HG02759 (cell line): ENCODE data around the gene NECTIN2.

Experiments used
- ATAC-seq: cut with Tn5 transposase; IDR thresholded peaks from one replicate; pipeline ENCODE4 v1.9.1; 2021; ENCODE audit warnings: mild to moderate bottlenecking, moderate library complexity; ENCODE audit not compliant: unreplicated experiment

NECTIN2 gene

DNA sequence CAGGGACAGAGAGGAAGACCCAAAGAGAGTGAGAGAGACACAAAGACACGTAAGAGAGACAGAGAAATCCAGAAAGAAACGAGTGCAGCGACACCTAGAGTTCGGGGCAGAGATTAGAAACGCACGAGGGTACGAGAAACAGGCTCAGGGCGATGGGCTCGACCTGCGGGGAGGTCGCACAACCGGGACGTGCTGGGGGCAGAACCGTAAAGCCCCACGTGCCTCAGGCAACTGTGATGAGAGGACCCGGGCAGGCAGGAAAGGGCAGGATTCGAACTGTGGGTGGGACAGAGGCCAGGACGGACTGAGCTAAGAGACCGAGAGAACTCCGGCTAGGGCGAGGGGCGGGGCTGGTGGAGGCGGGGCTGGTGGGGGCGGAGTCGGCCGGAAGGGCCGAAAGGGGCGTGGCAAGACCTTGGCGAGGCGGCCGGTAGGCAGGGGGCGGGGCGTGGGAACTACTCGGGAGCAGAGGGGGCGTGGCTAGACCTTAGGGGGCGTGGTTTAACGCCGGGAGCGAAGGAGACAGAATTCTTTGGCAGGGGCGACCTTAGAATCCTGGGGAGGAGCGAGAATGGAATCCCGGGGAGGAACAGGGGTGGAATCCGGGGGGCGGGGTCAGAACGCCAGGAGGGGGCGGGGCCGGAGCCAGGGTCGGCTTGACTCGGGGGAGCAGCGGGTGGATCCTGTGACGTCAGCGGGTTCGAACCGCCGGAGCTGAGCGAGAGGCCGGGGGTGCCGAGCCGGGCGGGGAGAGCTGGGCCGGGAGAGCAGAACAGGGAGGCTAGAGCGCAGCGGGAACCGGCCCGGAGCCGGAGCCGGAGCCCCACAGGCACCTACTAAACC, at the start of gene NECTIN2:
Gene NECTIN2 (plus strand): TSS at position 686 of the 843 bp plus-strand sequence. CDS start 229 bp downstream, outside the sequence.
- peak; percentile 41 for ATAC-seq

DNA sequence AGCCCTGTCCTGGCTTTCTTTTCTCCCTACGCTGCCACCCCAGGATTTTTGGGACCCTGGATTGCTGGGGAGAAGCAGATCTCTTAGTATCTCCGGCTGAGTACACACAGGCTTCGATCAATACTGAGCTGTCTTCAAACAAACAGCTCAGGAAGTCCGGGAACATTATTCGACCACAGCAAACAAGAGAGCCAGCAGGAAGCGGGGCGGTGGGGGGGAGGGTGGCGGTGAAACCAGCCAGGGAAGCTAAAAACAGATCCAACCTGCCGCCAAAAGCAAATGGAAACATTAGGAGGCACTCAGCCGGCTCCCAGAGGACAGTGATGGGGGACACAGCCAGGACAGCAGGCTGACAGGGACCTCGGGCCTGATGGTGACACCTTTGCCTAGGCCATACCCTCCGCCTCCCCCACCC, 49.4 kb upstream of the NECTIN2 start:
- ATAC-seq: no peak

DNA sequence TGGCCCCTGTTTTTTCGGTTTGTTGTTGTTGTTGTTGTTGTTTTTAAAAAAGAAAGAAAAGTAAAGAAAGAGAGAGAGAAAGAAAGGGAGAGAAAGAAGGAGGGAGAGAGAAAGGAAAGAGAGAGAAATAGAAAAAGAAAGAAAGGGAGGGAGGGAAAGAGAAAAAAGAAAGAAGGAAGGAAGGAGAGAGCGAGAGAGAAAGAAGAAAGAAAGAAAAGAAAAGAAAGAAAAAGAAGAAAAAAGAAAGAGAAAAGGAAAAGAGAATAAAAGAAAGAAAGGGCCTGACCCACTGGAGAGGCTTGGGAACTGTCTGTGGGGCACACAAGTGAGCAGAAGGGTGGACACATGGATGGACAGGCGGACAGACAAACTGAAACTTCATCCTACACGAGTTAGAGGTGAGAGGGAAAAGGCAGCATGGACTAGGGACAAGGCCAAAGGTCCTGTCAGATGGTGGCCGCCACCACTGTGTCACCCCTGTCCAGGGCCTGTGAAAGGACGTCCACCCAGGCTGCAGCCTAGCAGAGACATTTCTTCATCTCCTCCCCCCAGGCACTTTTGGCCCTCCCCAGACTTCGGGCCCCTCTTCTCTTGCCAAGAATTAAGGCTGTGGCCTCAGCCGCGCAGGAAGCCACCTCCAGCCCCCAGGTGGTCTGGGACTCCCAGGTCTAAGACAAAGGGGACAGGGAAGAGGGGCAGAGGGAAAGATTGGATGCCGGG, 46.3 kb upstream of the NECTIN2 start:
- no peak for ATAC-seq

DNA sequence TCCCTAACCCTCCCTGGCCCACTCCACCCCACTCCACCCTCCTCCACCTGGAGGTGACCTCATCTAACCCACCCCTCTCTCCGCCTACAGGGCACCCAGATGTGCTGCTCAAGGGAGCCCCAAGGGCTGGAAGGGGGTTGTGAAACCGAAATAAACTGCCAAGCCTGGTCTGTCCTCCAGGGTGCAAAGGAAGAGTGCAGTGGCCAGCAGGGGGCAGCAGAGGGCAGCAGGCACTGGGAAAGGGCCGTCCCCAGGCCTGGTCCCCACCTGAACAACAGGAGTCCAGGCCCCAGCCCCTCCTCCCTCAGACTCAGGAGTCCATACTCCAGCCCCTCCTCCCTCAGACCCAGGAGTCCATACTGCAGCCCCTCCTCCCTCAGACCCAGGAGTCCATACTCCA, 45.6 kb upstream of the NECTIN2 start:
- peak; percentile 64 for ATAC-seq

DNA sequence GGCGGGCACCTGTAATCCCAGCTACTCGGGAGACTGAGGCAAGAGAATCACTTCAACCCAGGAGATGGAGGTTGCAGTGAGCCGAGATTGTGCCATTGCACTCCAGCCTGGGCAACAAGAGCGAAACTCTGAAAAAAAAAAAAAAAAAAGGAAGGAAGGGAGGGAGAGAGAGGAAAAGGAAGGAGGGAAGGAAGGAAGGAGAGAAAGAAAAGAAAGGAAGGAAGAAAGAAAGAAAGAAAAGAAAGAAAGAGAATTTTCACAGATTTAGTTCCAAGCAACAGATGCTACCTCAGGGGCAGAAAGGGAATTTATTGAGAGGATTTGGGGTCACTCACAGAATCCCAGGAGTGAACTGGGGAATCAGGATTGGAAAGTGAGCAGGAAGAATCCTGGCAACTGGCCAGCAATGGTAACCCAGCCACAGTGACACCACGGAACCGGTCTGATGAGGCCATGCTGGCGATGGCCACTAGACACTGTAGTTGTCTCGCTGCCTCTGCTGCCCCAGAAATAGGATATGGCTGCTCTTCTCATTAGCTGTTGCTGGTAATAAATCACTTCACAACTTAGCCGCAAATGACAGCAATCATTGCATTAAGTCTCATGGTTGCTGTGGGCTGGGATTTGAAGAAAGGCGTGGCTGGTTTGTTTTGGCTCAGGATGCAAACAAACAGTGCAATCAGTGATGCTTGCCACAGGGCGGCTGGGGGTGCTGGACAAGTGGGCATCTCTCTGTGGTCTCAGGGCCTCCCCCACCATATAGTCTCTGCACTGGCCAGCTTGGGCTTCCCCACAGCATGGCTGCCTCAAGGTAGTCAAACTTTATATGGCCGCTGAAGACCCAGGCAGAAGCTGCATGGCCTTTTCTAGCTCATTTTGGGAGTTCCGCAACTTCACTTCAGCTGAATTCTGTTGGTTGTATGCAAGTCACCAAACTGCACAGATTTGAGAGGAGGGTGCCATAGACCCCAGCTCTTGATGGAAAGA, 42.4 kb upstream of the NECTIN2 start:
- no peak for ATAC-seq

DNA sequence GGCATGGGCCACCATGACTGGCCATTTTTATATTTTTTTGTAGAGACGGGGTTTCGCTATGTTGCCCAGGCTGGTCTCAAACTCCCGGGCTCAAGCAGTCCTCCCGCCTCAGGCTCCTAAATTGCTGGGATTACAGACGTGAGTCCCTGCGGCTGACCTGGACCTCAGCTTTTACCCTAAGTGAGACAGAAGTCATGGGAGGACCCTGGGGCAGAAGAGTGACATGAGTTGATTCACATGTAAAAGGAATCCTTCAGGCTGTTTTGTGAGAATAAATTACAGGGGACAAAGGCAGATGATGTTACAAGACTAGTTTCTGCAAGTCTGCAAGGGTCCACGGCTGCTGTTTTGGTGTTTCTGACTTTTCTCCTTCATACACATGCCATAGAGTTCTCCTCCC, 39.8 kb upstream of the NECTIN2 start:
- no peak for ATAC-seq

DNA sequence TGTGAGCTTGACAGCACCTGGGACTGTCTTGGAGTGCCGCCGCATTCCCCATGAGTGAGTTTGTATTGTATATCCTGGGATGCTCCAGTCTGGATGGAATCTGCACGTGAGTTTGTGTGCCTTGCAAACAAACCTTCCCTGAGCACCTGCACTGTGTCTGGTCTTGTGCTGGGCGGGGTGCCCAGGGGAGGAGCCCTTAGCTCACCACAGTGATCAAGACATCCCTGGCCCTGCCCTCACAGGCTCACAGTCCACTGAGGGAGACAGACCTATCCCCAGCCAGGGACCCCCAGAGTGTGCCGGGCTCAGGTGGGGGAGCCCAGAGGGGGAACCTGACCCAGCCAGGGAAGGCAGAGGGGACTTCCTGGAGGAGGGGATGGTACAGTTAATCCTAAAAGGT, 38.9 kb upstream of the NECTIN2 start:
- no peak for ATAC-seq

DNA sequence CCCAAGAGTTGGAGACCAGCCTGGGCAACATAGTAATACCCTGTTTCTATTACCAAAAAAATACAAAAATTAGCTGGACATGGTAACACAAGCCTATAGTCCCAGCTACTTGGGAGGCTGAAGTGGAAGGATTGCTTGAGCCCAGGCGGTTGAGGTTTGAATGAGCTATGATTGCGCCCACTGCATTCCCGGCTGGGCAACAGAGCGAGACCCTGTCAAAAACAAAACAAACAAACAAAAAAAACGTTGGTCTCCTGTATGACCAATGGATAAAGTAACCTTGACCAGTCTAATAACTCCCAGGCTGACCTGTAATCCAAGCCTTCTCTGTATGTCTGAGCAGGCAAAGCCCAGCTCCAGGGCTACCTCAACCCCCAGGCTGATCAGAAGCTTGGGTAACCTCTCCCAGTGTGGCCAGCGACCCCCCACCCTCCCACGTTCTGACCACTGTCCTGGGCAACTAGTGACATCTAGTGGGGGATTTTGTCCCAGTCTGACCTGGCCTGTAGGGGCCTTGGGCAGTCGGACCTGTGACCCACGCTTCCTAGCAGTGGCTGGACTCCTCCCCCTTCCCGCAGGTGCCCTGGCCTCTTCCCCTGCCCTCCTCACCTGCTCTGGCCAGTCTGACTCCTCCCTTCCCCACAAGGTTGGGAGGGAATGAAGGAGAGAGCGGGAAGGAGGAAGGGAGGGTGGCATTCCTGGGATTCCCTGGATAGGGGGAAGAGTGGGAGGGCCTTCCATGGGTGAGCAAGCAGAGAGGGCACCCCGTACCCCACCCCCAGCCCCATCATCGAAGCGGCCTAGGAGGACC, 38.2 kb upstream of the NECTIN2 start:
- ATAC-seq: no peak

DNA sequence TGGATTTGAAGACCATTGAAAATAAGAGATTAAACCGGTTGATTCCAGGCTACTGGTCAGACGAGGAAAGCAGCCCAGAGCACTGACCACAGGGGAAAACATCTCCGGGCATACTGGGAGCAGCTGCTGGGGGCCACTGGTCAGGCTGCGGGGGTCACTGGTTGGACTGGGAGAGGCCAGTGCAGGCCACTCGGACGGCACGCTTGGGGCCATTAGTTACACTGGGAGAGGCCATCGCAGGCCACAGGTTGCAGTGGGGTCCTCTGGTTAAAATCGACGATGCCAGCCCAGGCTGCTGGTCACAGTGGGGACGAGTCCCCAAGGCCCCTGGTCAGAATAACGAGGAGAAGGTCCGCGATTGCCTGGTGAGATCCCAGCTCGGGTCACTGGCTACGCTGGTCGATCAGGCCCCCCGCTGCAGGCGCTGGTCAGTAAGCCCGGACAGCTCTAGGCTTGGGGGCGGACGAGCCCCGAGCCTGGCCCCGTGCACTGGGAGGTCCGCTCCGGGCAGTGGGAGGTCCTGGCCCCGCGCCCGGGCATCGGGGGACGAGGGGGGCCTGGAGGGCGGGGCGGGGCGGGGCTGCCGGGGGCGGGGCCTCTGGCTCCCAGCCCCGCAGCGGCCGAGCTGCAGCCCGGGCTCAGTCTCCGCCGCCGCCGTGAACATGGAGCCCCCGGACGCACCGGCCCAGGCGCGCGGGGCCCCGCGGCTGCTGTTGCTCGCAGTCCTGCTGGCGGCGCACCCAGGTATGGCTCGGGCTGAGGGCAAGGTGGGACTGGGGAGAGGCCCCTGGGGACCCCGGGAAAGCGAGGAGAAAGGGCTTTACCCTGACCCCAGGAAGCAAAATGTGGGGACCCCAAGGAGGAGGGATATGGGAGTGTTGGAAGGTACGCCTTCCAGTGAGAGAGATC, 37.4 kb upstream of the NECTIN2 start, which contains the start of gene BCAM:
Gene BCAM (plus strand): TSS at position 641 of the 909 bp plus-strand sequence. CDS start 22 bp downstream, at position 663.
- no peak for ATAC-seq

DNA sequence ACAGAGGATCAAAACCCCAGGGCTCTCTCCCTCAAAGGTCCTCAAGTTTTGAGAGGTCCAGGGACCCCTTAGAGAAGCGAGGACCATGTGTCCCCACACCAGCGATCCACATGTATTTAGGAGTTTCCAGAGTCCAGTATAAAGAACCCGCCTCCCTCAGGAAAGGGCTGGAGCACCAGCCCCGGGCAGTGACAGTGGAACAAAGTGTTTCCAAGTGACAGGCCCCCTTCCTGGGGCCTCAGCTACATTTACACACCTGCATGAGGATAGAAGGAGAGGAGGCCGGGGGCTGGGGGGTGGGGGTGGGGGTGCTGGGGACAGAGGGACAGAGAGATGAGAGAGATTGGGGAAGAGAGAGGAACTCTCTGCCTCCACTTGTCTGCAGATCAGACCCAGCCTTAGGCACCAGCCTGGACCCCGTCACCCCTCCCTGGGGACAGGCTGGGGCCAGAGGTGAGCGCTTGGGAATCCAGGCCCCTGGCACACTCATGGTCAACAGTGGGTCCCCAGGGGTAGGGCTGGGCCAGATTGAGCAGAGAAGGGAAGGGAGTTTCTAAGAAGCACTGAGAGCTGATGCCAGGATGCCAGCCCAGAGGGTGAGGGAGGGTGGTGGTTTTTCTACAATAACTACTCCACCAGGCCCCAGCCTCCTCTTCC, 36.4 kb upstream of the NECTIN2 start:
- ATAC-seq: no peak

DNA sequence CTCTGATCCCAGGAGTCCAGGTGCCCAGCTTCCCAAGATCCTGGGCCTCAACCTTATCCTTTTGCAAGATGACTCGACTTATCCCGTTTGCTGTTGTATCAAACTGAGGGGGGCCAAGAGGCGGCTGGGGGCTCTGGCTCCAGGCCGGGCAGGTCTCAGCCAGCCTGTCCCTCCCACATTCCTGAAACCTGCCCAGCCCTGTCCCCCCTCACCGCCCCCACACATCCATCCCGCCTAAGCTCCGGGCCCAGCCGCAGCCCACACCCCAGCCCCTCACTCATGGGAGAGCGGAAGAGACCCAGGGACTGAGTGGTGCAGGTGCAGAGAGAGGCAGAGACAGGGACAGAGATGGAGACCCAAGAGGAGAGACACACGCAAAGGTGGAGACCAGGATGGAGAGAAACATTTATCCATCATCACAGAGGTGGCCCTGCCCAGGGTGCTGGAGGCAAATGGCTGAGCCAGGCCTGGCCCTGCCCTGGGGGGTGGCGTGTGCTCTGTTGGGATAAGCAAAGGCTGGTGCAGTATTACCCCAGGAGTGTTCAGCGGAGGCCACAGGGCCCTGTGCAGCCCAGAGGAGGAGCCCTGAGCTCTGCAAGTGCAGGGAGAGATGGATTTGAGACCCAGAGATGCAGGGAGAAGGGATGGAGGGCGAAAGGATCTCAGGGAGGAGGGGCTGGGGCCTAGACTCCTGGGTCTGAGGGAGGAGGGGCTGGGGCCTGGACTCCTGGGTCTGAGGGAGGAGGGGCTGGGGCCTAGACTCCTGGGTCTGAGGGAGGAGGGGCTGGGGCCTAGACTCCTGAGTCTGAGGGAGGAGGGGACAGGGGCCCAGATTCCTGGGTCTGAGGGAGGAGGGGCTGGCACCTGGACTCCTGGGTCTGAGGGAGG, 35.6 kb upstream of the NECTIN2 start:
- ATAC-seq: no peak

DNA sequence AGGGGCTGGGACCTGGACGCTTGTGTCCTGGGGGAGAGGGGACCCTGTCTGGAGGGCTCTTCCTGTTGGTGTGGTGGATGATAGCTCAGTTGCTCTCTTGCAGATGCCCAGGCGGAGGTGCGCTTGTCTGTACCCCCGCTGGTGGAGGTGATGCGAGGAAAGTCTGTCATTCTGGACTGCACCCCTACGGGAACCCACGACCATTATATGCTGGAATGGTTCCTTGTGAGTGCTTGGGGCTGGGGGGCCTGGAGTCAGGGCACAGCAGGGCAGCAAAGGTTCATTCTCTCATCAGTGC, 35.0 kb upstream of the NECTIN2 start:
- ATAC-seq: no peak

DNA sequence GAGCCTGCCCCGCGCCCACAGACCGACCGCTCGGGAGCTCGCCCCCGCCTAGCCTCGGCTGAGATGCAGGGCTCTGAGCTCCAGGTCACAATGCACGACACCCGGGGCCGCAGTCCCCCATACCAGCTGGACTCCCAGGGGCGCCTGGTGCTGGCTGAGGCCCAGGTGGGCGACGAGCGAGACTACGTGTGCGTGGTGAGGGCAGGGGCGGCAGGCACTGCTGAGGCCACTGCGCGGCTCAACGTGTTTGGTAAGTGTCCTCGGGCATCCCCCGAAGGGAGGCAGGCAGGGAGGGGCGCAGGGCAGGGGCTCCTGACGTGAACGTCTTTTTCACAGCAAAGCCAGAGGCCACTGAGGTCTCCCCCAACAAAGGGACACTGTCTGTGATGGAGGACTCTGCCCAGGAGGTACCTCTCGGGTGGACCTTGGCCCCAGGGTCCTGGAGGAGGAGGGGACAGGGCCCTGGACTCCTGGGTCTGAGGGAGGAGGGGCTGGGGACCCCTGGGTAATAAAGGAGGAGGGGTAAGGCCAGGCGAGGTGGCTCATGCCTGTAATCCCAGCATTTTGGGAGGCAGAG, 33.9 kb upstream of the NECTIN2 start:
- no peak for ATAC-seq

DNA sequence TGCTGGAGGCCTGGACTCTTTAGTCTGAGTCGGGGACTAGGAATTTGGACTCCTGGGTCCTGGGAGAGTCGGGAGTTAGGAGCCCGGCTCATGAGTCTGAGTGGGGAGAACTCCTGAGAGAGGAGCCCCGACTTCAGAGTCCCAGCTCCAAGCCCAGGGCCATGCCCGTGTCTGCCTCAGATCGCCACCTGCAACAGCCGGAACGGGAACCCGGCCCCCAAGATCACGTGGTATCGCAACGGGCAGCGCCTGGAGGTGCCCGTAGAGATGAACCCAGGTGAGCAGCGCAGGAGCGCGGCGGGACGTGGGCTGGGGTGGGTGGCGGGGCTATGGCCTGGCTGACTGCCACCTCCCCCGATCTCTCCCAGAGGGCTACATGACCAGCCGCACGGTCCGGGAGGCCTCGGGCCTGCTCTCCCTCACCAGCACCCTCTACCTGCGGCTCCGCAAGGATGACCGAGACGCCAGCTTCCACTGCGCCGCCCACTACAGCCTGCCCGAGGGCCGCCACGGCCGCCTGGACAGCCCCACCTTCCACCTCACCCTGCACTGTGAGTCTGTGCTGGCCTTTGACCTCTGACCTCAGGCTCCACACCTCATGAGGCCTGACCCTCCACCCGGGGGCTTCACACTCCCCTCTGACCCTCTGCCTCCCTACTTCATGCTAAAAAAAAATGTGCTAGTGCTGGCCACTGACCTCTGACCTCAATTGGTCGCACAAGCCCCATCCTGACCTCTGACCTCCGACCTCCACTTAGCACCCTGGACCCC, 32.8 kb upstream of the NECTIN2 start:
- ATAC-seq: no peak

DNA sequence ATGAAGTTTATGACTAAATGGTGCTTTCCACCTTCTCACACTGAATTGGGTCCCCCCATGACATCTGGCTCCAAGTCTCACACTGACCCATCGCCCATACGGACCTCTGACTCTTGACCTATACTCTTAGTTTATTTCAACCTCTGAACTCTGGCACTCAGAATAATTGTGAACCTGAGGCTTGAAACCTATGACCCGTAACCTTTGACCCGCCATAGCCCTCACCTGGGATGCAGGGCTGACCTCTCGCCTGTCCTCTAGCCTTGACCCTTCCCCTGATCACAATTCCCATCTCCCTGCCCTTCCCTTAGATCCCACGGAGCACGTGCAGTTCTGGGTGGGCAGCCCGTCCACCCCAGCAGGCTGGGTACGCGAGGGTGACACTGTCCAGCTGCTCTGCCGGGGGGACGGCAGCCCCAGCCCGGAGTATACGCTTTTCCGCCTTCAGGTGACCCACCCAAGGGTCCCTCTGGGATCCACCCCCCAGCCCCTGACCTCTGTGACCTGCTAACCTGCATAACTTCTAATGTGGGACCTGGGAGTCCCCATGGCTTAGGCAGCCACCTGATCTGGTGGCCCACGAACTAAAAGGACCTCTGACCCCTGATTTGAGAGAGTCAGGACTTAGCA, 32.1 kb upstream of the NECTIN2 start:
- ATAC-seq: no peak

DNA sequence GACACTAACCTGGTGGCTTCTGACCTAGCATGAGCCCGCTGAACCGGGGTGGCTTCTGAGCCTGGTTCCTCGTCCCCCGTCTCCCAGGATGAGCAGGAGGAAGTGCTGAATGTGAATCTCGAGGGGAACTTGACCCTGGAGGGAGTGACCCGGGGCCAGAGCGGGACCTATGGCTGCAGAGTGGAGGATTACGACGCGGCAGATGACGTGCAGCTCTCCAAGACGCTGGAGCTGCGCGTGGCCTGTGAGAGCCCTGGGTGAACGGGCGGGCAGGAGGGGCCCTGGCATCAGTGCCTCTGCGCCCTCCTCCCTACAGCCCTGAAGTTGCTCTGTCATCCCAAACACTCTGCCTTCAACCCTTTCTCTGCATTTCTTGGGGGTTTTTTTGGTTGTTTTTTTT, 31.6 kb upstream of the NECTIN2 start:
- no peak for ATAC-seq
